EH (cell line): Measurements from ENCODE around the gene PSMC5.
A peak's percentile ranks its signal among the peaks of the same experiment; 100 is the strongest.
"Not testable (repeated sequence)": the region's sequence is repeated elsewhere in the genome, so short reads cannot be mapped to it uniquely, and the experiment has no call there.

Experiments used
- DNase-seq: peaks from one replicate; pipeline ENCODE4 v3.0.0-alpha.2; 2015; ENCODE audit warnings: low read depth

PSMC5 gene

GRCh38 chr17:63827002-63827800 lies at the start of gene PSMC5, which contains the start of gene FTSJ3:
Gene PSMC5, plus strand, starts transcription at chr17:63827431. Its CDS starts 60 bp downstream, at chr17:63827491.
Gene FTSJ3, minus strand, starts transcription at chr17:63827663. Its CDS starts 761 bp downstream, at chr17:63826902.
- peak; percentile 97 for DNase-seq

- peak; percentile 25 for DNase-seq
Observed at GRCh38 chr17:63780507-63780906, 46.7 kb upstream of the PSMC5 start.

DNA sequence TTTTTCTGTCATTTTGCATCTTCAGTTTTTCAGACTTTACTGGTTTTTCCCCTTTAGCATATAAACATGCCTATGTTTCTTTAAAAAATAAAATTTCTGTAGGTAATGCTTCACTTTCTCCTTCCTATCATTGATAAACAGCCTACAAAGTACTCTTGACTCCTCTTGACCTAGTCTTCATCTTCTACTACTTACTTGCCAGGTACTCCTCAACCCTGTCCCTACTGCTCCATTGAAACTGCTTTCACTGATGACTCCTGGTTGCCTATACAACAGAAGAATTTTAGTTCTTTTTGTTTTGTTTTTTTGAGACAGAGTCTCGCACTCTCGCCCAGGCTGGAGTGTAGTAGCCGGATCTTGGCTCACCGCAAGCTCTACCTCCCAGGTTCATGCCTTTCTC lies 46.3 kb upstream of the PSMC5 start:
- DNase-seq, result no peak

DNA sequence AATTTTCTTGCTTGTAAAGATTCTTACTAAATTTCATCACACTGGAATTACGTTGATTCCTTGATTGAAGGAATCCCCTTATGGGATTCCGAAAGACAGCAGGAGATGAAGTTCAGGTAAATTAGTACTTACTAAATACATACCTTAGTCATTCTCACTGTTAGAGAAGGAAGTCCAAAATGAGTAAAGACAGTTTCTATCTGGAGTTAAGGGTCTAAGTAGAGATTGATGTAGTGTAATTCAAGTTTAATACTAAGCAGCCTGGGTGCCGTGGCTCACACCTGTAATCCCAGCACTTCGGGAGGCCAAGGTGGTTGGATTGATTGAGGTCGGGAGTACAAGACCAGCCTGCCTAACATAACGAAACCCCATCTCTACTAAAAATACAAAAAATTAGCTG lies 43.7 kb upstream of the PSMC5 start:
- DNase-seq, result no peak

DNA sequence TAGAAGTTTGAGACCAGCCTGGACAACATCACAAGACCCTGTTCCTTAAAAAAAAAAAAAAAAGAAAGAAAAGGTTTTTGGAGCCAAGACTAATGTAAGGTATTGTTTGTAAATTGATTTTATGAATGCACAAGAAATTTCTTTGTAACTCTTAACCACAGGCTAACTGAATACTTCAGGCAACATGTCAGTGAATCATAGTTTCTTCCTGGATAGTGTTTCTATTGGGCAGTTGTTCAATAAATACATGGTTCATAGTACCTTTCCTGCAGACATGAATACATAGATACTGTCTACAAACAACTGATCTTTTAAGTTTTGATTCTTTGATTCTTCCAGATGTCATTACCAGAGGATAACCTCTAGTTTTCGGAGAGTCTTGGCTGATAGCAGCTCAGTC lies 41.7 kb upstream of the PSMC5 start:
- DNase-seq, result peak; percentile 50

GRCh38 chr17:63786117-63786516 lies 41.1 kb upstream of the PSMC5 start:
- no peak for DNase-seq

- DNase-seq, result no peak
Observed at GRCh38 chr17:63786971-63787711, 40.1 kb upstream of the PSMC5 start.

DNA sequence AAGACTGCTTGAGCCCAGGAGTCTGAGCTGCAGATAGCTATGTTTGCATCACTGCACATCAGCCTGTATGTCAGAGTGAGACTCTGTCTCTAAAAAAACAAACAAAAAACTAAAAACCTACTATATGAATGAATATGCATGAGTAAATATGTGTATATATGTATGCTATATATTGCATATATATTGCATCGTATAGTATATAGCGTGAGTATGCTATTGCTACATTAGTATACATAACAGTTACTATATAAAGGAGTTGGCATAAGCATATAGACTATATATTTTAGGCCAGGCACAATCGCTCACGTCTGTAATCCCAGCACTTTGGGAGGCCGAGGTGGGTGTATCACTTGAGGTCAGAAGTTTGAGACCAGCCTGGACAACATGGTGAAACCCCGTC lies 37.2 kb upstream of the PSMC5 start:
- DNase-seq, result no peak

DNA sequence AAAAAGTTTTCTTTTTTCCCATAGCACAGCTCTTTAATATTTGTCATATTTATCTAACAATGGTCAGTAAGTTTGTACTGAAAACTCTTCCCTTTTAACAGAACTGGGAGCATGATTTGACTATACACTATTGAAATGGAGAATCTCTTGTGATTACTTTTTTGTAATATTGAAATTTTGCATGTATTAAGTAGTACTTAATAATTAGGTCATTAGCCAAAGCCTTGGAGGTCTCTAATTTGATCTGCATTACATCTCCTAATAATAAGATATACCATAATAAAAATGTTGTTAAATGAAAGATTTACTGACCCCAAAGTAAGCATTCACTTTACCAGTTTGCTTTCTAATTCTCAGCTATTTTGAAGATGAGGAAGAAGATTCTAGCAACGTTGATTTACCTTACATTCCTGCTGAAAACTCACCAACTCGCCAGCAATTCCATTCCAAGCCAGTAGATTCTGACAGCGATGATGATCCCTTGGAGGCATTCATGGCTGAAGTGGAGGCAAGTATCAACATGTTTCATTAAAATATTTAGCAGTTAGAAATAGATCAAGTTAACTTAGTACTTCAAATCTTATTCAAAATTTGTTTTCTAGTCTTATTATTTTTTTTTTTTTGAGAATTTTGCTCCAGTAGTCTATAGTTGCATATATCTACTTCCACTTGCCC lies 35.0 kb upstream of the PSMC5 start:
- no peak for DNase-seq

GRCh38 chr17:63796375-63796774 lies 30.9 kb upstream of the PSMC5 start:
- not testable (repeated sequence) for DNase-seq

DNA sequence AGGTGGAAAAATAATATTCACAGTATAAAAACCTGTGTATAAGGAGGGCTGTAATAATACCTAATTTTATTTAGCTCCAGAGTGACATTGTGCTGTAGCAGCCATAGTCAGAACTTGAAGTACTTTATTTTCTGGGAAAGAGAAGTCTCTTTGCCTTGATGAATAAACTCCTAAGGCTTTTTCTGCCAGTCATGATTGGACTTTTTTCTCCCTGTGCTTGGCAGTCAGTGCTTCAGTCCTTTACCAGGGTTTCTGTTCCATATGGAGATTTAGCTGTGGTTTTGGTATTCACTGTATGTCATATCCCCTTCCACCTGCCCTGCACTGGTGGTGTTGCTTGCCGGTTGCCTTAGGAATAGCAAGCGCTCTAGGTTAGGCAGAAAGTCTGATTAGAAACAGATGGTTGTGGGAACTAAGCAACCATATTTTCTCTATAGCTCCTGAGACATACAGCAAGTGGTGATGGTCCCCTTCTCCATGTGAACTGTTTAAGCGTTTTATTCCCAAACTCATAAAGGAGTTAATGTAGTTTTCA lies 28.6 kb upstream of the PSMC5 start:
- DNase-seq, result no peak

DNA sequence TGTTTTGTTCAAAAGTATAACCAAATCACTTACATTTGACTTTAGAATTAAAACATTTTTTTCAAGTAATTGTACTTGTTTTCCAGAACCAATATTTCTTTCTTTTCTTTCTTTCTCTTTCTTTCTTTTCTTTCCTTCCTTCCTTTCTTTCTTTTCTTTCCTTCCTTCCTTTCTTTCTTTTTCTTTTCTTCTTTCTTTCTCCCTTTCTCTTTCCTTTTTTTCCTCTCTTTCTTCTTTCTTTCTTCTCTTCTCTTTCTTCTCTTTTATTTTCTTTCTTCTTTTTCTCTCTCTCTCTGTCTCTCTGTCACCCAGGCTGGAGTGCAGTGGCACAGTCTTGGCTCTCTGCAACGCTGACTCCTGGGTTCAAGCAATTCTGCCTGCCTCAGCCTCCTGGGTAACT lies 26.4 kb upstream of the PSMC5 start:
- DNase-seq, result no peak

GRCh38 chr17:63804328-63804727 lies 22.9 kb upstream of the PSMC5 start:
- no peak for DNase-seq

GRCh38 chr17:63805591-63805990 lies 21.6 kb upstream of the PSMC5 start:
- DNase-seq, result no peak

- no peak for DNase-seq
Observed at GRCh38 chr17:63809970-63810369, 17.3 kb upstream of the PSMC5 start.

GRCh38 chr17:63816123-63816522 lies 11.1 kb upstream of the PSMC5 start:
- no peak for DNase-seq

DNA sequence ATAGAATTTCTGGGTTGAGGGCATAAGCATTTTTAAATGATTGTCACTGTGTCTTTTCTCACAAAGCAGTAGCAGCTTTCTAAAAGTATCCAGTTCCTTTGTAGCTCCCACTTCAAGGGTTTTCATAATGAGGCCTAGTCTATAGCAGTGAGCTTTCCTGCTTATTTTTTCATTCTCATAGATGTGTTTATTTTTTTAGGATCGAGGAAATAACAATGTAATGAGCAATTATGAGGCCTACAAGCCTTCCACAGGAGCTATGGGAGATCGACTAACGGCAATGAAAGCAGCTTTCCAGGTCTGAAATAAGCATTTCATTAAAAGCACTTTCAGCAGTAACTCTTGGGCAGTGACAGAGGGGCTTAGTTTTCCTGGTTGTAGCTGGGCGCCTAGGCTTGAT lies 10.6 kb upstream of the PSMC5 start:
- DNase-seq, result peak; percentile 62

- DNase-seq, result no peak
Observed at GRCh38 chr17:63817736-63818385, 9.4 kb upstream of the PSMC5 start.

DNA sequence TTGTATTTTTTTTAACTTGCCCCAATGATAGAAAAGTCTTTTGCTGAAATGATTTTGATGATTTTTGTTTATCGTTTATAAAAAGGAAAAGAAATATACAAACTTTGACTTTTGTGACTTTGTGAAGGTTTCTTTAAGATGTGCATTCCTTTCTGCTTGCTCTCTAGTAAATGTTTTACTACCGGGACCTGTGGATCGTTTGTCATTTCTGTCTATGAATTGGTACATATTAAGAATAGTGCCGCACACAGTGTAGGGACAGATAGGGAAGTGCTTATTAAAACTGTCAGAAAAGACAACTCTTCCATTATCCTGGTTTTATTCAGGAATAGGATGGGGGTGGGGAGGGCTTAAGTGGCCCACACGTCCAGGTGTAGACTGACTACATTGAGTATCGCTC lies 8.1 kb upstream of the PSMC5 start:
- DNase-seq, result no peak

DNA sequence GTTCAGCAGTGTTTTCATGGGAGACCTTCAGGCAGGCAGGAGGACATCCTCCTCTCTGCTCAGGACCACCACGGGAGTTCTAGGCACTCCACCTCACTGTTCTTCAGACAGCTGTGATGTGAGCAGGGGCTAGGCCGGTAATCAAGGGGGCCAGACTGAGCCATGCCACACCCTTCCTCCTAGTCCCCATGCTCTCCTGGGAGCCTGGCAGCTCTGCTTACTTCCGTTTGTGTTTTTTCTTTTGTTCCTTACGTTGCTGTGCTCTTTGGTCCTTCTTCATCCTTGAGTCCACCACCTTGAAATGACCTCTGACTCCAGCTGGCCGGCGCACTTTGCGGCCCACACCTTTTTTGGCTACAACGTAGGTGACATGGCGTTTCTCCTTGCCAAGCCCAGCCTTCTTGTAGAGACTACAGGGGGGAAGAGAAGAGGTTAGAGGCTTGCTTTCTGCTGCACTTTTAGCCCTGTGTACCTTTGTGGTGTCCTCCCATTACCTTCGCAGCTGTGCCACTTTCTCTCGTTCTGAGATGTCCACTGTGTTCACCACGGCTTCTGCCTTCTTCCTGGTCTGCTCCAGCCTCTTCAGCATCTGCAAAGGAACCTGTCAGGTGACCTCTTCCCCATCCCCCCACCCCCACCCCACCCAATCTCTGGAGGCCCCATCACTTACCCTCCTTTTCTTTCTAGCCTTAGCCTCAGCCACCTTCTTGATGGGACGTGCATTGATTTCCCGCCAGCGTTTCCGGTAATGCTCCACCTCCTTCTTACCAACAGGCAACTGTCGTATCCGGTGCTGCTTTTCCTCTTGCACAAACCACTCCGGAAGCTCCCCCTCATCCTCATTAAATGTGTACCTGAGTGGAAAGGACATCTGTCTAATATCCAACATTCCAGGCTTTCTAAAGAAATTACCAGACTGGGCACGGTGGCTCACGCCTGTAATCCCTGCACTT lies 7.4 kb upstream of the PSMC5 start:
- DNase-seq, result no peak
